GM12891 (cell line): ENCODE results near the gene ARHGEF7.

Source experiments
- POLR2A ChIP-seq: IDR thresholded peaks from 2 replicates; pipeline ENCODE4 v1.6.1; 2011; ENCODE audit warnings: low read depth, low read length, control low read depth
- POLR2AphosphoS5 ChIP-seq: IDR thresholded peaks from 2 replicates; pipeline ENCODE4 v1.6.1; 2011; ENCODE audit warnings: low read depth, low read length, control low read depth
- TAF1 ChIP-seq: IDR thresholded peaks from 2 replicates; pipeline ENCODE4 v1.6.1; 2011; ENCODE audit warnings: low read depth, low read length, control low read depth

- TF ChIP-seq POLR2AphosphoS5 (no peak), POLR2A (no peak), TAF1 (no peak)
These were observed 165.8 kb downstream of the ARHGEF7 start for GRCh38 chr13:111280681-111281585.
